NCI-H2227 (cell line): ENCODE data around the gene FAM229B.
"Not testable (repeated sequence)": the region's sequence is repeated elsewhere in the genome, so short reads cannot be mapped to it uniquely, and the experiment has no call there.

ENCODE experiments used
- DNase-seq: peaks from one replicate; lab custom pipeline; 2025; ENCODE audit not compliant: unreplicated experiment; lab: John Stamatoyannopoulos, UW

FAM229B gene

GRCh38 chr6:112062966-112063365, 24.4 kb upstream of the FAM229B start:
- no peak for DNase-seq

GRCh38 chr6:112065426-112065986, 21.9 kb upstream of the FAM229B start:
- no peak for DNase-seq

- DNase-seq, result no peak
These were observed 20.8 kb upstream of the FAM229B start for GRCh38 chr6:112066606-112067005.

- no peak for DNase-seq
These were observed 5.8 kb upstream of the FAM229B start for GRCh38 chr6:112081569-112081968.

GRCh38 chr6:112085286-112086065, 1.9 kb upstream of the FAM229B start:
- no peak for DNase-seq

- peak; percentile 14 for DNase-seq
These were observed 651 bp upstream of the FAM229B start for GRCh38 chr6:112086744-112087135.

GRCh38 chr6:112087916-112088315, 525 bp downstream of the FAM229B start:
- DNase-seq, result no peak

- DNase-seq, result no peak
These were observed 9.5 kb downstream of the FAM229B start for GRCh38 chr6:112096901-112097300.

- no peak for DNase-seq
These were observed 13.2 kb downstream of the FAM229B start for GRCh38 chr6:112100561-112100960.

- not testable (repeated sequence) for DNase-seq
These were observed 18.6 kb downstream of the FAM229B start for GRCh38 chr6:112106026-112106425.

GRCh38 chr6:112106562-112106961, 19.2 kb downstream of the FAM229B start:
- DNase-seq, result no peak

- DNase-seq, result no peak
These were observed 21.9 kb downstream of the FAM229B start for GRCh38 chr6:112109262-112109661.

- no peak for DNase-seq
These were observed 26.0 kb downstream of the FAM229B start for GRCh38 chr6:112113431-112113830.

GRCh38 chr6:112113918-112114317, 26.5 kb downstream of the FAM229B start:
- no peak for DNase-seq

GRCh38 chr6:112114577-112115223, 27.3 kb downstream of the FAM229B start:
- DNase-seq, result no peak

- no peak for DNase-seq
These were observed 28.8 kb downstream of the FAM229B start for GRCh38 chr6:112116221-112116620.

GRCh38 chr6:112117554-112117953, 30.2 kb downstream of the FAM229B start:
- DNase-seq, result no peak

GRCh38 chr6:112118034-112118433, 30.6 kb downstream of the FAM229B start:
- DNase-seq, result no peak

- no peak for DNase-seq
These were observed 35.4 kb downstream of the FAM229B start for GRCh38 chr6:112122756-112123155.

- no peak for DNase-seq
These were observed 36.6 kb downstream of the FAM229B start for GRCh38 chr6:112123982-112124381.

GRCh38 chr6:112128208-112128607, 40.8 kb downstream of the FAM229B start:
- no peak for DNase-seq

GRCh38 chr6:112130878-112131277, 43.5 kb downstream of the FAM229B start:
- no peak for DNase-seq
